Peyer's patch (tissue), 4 donors: ENCODE measurements around the gene GDI2.
A peak's percentile ranks its signal among the peaks of the same experiment; 100 is the strongest.

Experiments used
- POLR2A ChIP-seq, 2 donors: fragments of 450-650 bp; IDR thresholded peaks; one replicate each; pipeline ENCODE4 v1.5.1; 2017; ENCODE audit warnings: antibody characterized with exemption in 2 of 2, mild to moderate bottlenecking in 2 of 2, moderate library complexity in 2 of 2
- TF ChIP-seq, protein P1 (sequence below), 6 experiments: fragments of 450-650 bp in 4 of 6; fragments of 200-600 bp in 2 of 6; sonication (generic) in 1 of 6; IDR thresholded peaks; one replicate each; pipeline ENCODE4 v1.5.1; 2017 to 2019; ENCODE audit warnings: antibody characterized with exemption in 6 of 6, mild to moderate bottlenecking in 3 of 6, moderate library complexity in 1 of 6

DNA sequence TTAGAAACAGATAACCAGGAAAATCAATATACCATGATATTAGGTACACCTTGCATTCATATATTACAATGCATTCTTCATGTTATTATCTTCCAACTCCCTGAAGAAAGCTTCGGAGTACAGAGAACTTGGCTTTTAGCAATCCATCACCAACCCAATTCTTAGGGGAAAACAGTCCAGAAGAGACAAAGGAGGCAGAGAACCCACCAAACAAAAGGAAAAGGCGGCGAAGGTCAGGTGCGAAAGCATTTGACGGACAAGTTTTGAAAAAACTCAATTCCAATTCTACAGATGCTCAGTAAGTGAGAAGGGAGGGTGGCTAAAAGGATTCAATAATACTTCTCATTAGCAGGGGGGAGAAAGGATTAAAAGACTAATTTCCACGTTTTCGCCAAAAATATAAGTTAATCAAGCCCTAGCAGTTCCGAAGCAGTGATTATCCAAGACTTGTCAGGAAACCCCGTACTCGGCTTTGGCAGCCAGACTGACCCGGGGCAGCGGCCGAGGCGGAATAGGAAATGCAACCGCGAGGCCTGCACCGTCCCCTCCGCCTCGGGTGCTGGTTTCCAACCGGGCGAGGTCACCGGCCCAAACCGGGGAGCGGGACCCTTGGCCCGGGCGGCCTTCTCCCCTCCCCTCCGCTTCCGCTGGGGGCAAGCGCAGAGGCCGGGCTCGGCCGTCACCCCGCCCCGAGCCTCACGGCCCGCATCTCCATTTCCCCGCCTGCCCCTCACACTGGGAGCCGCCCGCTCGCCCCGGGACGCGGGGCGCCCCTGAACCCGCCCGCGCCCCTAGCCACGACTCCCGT is 747 bp downstream of the GDI2 start:
- TF ChIP-seq, protein P1, sequence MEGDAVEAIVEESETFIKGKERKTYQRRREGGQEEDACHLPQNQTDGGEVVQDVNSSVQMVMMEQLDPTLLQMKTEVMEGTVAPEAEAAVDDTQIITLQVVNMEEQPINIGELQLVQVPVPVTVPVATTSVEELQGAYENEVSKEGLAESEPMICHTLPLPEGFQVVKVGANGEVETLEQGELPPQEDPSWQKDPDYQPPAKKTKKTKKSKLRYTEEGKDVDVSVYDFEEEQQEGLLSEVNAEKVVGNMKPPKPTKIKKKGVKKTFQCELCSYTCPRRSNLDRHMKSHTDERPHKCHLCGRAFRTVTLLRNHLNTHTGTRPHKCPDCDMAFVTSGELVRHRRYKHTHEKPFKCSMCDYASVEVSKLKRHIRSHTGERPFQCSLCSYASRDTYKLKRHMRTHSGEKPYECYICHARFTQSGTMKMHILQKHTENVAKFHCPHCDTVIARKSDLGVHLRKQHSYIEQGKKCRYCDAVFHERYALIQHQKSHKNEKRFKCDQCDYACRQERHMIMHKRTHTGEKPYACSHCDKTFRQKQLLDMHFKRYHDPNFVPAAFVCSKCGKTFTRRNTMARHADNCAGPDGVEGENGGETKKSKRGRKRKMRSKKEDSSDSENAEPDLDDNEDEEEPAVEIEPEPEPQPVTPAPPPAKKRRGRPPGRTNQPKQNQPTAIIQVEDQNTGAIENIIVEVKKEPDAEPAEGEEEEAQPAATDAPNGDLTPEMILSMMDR (IDR thresholded peaks at IDR 0.05): peak in 1 of 6 experiments; percentile 9
- no peak for TF ChIP-seq POLR2A (IDR thresholded peaks at IDR 0.05)
